ENCODE measurements around the gene NT5DC2.

GRCh38 chr3:52522651-52523251 lies 10.9 kb downstream of the NT5DC2 start:
- no peak for TF ChIP-seq CTCF (conservative IDR thresholded peaks at IDR 0.05 in 1 of 2, IDR thresholded peaks at IDR 0.05 in 1 of 2; ENCODE audit: low read depth in 1 of 2, low read length in 2 of 2)
- TF ChIP-seq EZH2 (IDR thresholded peaks at IDR 0.05; ENCODE audit: low read length, missing control alignments): no peak

Measured in fibroblast of lung (primary cell).